Activated T-cell treated with anti-CD3 and anti-CD28 coated beads, Interleukin-2, amount 50 U/mL, for 24 hours (primary cell): ENCODE results near the gene PCP4.

ENCODE experiments used
- DNase-seq: peaks from one replicate; pipeline ENCODE4 v3.0.0-alpha.2; 2020
- H3K27ac Mint-ChIP-seq: 2 replicates; pipeline ENCODE4 v1.8.0; 2020; ENCODE audit warnings: mild to moderate bottlenecking, mixed read lengths
- H3K27me3 Mint-ChIP-seq: 2 replicates; pipeline ENCODE4 v1.8.0; 2020; ENCODE audit warnings: mixed read lengths
- H3K36me3 Mint-ChIP-seq: 2 replicates; pipeline ENCODE4 v1.8.0; 2020; ENCODE audit warnings: low read depth, mixed read lengths
- H3K4me1 Mint-ChIP-seq: 2 replicates; pipeline ENCODE4 v1.8.0; 2020; ENCODE audit warnings: low read depth, mixed read lengths
- H3K4me3 Mint-ChIP-seq: 2 replicates; pipeline ENCODE4 v1.8.0; 2020; ENCODE audit warnings: mild to moderate bottlenecking, moderate library complexity, mixed read lengths
- H3K9me3 Mint-ChIP-seq: 2 replicates; pipeline ENCODE4 v1.8.0; 2020; ENCODE audit warnings: mixed read lengths

Gene PCP4

DNA sequence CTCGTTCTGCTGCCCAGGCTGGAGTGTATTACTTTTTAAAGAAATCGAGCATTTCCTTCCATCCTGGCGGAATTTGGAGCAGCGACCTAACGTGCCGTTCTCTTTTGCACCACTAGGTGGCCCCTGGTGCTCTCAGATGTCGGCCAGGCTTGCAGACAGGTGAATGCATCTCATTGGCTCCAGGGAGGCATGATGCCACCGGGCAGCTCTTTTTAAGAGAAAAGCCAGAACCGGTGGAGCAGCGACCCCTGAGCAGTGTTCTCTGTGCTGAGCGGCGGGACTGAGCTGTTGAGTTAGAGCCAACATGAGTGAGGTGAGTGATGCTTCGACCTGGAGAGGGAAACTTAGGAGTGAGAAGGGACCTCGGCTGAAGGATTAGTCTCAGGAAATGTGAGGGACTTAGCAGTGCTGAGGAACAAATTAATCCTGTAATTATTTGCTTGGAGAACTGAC lies at the start of gene PCP4:
Gene PCP4 (plus strand): TSS at position 241 of the 453 bp plus-strand sequence. CDS start 64 bp downstream, at position 305.
- Mint-ChIP-seq H3K9me3 (no peaks in the 10 kb centered on the region), H3K36me3 (no peaks in the 10 kb centered on the region), H3K4me1 (peaks cover 4% of the 10 kb centered on the region), H3K27me3 (peaks cover 22% of the 10 kb centered on the region), H3K27ac (no peak within 1 kb of the TSS), H3K4me3 (no peak within 1 kb of the TSS)
- peak; percentile 49 for DNase-seq

DNA sequence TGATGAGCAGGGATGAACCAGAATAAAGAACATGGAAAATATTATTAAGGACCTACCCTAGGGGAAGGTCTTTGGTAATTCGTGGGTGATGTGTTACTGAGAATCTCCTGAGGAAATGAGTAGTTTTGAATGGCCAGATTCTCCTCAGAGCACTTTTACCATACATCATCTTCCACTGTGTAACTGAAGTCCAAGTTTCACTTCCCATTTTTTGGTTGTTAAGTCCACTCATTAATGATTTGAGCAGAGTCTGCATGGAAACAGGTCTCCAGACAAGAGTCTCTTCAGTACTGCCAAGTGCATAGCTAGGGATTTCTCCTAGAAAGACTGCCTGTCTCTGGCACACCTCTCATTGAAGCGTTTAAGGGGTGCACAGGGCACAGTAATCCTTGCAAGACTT lies 48.7 kb upstream of the PCP4 start:
- Mint-ChIP-seq H3K36me3 (no peaks in the 10 kb centered on the region), H3K4me1 (no peaks in the 10 kb centered on the region), H3K27ac (no peak overlapping the region), H3K4me3 (no peak overlapping the region), H3K9me3 (no peaks in the 10 kb centered on the region), H3K27me3 (no peaks in the 10 kb centered on the region)
- DNase-seq, result no peak

DNA sequence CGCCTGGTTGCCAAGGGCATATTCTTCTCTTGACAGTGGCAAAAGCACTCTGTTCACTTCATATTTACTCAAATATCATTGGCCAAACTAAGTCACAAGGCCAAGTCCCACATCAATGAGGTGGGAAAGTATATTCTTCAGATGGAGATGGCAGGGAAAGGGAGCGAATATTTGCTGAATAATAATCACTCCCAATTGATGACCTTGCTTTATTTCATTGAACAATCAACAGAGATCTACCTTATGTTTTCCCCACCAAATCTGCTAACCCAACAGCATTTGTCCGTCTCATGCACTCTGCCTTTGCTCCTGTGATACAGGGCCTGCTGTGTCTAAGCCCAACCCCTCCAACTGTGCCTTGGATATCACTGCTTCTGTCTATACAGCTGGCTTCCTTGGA lies 45.2 kb upstream of the PCP4 start:
- Mint-ChIP-seq H3K27ac (no peak overlapping the region), H3K4me1 (no peaks in the 10 kb centered on the region), H3K9me3 (peaks cover 7% of the 10 kb centered on the region), H3K4me3 (no peak overlapping the region), H3K27me3 (no peaks in the 10 kb centered on the region), H3K36me3 (no peaks in the 10 kb centered on the region)
- no peak for DNase-seq

GRCh38 chr21:39825250-39825649 lies 42.0 kb upstream of the PCP4 start:
- Mint-ChIP-seq H3K4me1 (no peaks in the 10 kb centered on the region), H3K27ac (no peak overlapping the region), H3K4me3 (no peak overlapping the region), H3K27me3 (no peaks in the 10 kb centered on the region), H3K9me3 (peaks cover 7% of the 10 kb centered on the region), H3K36me3 (no peaks in the 10 kb centered on the region)
- no peak for DNase-seq

- no peaks in the 10 kb centered on the region for H3K9me3 Mint-ChIP-seq
- no peak overlapping the region for H3K27ac Mint-ChIP-seq
- H3K36me3 Mint-ChIP-seq, result no peaks in the 10 kb centered on the region
- H3K4me1 Mint-ChIP-seq, result no peaks in the 10 kb centered on the region
- no peak overlapping the region for H3K4me3 Mint-ChIP-seq
- DNase-seq, result no peak
- no peaks in the 10 kb centered on the region for H3K27me3 Mint-ChIP-seq
These were observed 32.7 kb upstream of the PCP4 start for GRCh38 chr21:39834543-39834942.

DNA sequence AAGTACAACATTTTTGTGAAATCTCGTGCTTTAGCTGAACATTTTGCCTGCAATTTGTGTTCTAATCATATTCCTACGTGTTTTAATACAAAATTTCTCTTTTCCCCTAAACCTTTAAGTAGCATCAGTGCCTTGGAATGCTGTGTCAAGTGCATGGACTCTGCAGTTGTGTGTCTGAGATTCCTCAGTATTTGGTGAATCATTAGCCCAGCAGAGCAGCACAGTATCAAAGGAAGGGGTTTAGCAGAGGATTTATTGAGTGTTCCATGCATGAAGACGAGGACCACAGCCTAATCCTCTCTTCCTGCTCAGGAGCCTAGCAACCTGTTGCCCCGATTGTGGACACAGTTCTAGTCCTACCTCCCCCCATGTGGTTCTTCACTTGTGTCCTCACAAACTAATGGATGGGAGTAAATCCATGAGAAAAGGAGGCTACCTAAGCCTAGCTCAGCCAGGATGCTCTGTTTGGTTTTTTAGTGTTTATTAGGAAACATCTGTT lies 29.3 kb upstream of the PCP4 start:
- DNase-seq, result no peak
- Mint-ChIP-seq H3K4me3 (no peak overlapping the region), H3K27me3 (no peaks in the 10 kb centered on the region), H3K9me3 (no peaks in the 10 kb centered on the region), H3K4me1 (no peaks in the 10 kb centered on the region), H3K36me3 (no peaks in the 10 kb centered on the region), H3K27ac (no peak overlapping the region)

- H3K27me3 Mint-ChIP-seq, result no peaks in the 10 kb centered on the region
- no peak overlapping the region for H3K27ac Mint-ChIP-seq
- H3K9me3 Mint-ChIP-seq, result peaks cover 3% of the 10 kb centered on the region
- H3K36me3 Mint-ChIP-seq, result no peaks in the 10 kb centered on the region
- no peaks in the 10 kb centered on the region for H3K4me1 Mint-ChIP-seq
- no peak overlapping the region for H3K4me3 Mint-ChIP-seq
- DNase-seq, result no peak
These were observed 26.7 kb upstream of the PCP4 start for GRCh38 chr21:39840373-39841097.

DNA sequence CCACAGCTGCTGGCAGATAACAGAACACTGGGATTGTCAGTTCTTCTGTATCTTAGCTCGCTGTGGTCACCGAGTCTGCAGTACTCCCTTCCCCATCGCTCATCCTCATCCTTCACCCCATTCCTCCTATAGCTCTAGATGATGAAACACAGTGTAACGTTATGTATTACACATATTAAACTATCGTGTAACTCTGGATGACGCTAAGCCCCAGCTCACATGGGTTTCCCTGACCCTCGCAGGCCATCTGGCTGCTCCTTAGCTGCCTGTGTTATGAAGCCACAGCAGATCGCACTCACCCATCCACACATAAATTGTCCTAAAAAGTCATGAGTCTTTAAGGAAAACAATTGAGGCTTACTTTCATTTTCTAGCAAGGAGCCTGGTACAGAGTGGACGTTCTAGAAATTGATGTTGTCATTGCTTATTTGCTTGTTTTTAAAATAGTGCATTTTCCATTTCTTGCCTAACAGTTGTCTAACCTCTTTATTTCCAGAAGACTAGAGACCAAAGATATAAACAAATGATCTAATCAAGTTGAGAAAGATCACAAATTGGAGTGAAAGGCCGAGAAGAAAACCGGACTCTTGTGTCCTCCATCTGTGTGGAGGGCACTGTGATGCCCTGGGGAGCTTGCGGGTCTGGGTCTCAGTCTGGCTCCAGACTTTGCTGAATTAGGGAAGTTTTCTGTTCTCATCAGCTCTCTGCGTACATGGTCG lies 24.3 kb upstream of the PCP4 start:
- Mint-ChIP-seq H3K36me3 (no peaks in the 10 kb centered on the region), H3K27ac (no peak overlapping the region)

GRCh38 chr21:39843483-39843882 lies 23.8 kb upstream of the PCP4 start:
- Mint-ChIP-seq H3K4me3 (no peak overlapping the region), H3K27me3 (no peaks in the 10 kb centered on the region), H3K4me1 (no peaks in the 10 kb centered on the region), H3K27ac (no peak overlapping the region), H3K36me3 (no peaks in the 10 kb centered on the region), H3K9me3 (peaks cover 3% of the 10 kb centered on the region)
- no peak for DNase-seq

More for the DNA sequence above, 24.3 kb upstream of the PCP4 start:
- DNase-seq, result no peak
- Mint-ChIP-seq H3K9me3 (peaks cover 3% of the 10 kb centered on the region), H3K4me1 (no peaks in the 10 kb centered on the region), H3K27me3 (no peaks in the 10 kb centered on the region), H3K4me3 (no peak overlapping the region)

DNA sequence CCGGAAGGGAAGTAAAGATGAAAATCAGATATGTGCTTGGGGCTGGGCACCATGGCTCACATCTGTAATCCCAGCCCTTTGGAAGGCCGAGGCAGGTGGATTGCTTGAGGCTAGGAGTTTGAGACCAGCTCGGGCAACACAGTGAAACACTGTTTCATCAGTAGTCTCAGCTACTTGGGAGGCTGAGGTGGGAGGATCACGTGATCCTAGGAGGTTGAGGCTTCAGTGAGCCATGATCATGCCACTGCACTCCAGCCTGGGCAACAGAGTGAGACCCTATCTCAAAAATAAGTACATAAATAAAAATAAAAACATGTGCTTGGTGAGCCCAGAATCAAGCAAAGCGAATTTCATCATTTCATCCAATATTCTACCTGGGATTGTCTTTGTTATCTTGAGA lies 23.3 kb upstream of the PCP4 start:
- no peaks in the 10 kb centered on the region for H3K36me3 Mint-ChIP-seq
- peaks cover 3% of the 10 kb centered on the region for H3K9me3 Mint-ChIP-seq
- H3K4me3 Mint-ChIP-seq, result no peak overlapping the region
- DNase-seq, result no peak
- no peaks in the 10 kb centered on the region for H3K4me1 Mint-ChIP-seq
- no peaks in the 10 kb centered on the region for H3K27me3 Mint-ChIP-seq
- no peak overlapping the region for H3K27ac Mint-ChIP-seq

- no peaks in the 10 kb centered on the region for H3K4me1 Mint-ChIP-seq
- peaks cover 3% of the 10 kb centered on the region for H3K9me3 Mint-ChIP-seq
- no peak overlapping the region for H3K4me3 Mint-ChIP-seq
- no peak overlapping the region for H3K27ac Mint-ChIP-seq
- no peaks in the 10 kb centered on the region for H3K27me3 Mint-ChIP-seq
- no peaks in the 10 kb centered on the region for H3K36me3 Mint-ChIP-seq
- no peak for DNase-seq
These were observed 21.6 kb upstream of the PCP4 start for GRCh38 chr21:39845571-39846130.

GRCh38 chr21:39847877-39848276 lies 19.4 kb upstream of the PCP4 start:
- H3K9me3 Mint-ChIP-seq, result peaks cover 3% of the 10 kb centered on the region
- H3K4me3 Mint-ChIP-seq, result no peak overlapping the region
- H3K27me3 Mint-ChIP-seq, result no peaks in the 10 kb centered on the region
- no peaks in the 10 kb centered on the region for H3K36me3 Mint-ChIP-seq
- no peak overlapping the region for H3K27ac Mint-ChIP-seq
- no peaks in the 10 kb centered on the region for H3K4me1 Mint-ChIP-seq
- no peak for DNase-seq

GRCh38 chr21:39849014-39849655 lies 18.1 kb upstream of the PCP4 start:
- no peak for DNase-seq
- no peak overlapping the region for H3K27ac Mint-ChIP-seq
- H3K27me3 Mint-ChIP-seq, result no peaks in the 10 kb centered on the region
- H3K4me3 Mint-ChIP-seq, result no peak overlapping the region
- H3K4me1 Mint-ChIP-seq, result no peaks in the 10 kb centered on the region
- no peaks in the 10 kb centered on the region for H3K36me3 Mint-ChIP-seq
- peaks cover 3% of the 10 kb centered on the region for H3K9me3 Mint-ChIP-seq

DNA sequence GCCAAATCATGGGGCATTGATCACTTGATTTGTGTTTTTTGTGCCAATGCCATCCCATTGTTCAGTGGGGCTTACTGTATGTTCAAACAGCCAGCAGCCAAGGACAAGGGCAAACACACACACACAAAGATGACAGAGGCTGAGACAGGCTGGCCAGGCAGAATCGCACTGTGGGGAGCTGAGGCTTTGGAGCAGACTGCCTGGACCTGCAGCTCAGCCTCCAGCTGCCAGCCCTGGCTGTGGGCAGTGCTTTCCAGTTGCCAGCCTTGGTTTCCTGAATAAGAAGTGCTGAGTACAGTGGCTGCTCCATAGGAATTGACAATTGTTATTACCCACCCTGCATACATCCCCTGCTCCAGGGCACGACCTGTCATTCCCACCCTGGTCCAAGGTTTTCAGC lies 16.9 kb upstream of the PCP4 start:
- no peaks in the 10 kb centered on the region for H3K36me3 Mint-ChIP-seq
- no peak overlapping the region for H3K27ac Mint-ChIP-seq
- no peaks in the 10 kb centered on the region for H3K9me3 Mint-ChIP-seq
- no peak overlapping the region for H3K4me3 Mint-ChIP-seq
- no peaks in the 10 kb centered on the region for H3K4me1 Mint-ChIP-seq
- H3K27me3 Mint-ChIP-seq, result no peaks in the 10 kb centered on the region
- no peak for DNase-seq
